ENCODE data around the gene SLA2. TPM values are rescaled to one million over a fixed set of nuclear protein-coding genes. Genes with fewer than 3 reads are reported as not detected.
"Not testable (repeated sequence)": the region's sequence is repeated elsewhere in the genome, so short reads cannot be mapped to it uniquely, and the experiment has no call there.

SLA2 gene, protein sequence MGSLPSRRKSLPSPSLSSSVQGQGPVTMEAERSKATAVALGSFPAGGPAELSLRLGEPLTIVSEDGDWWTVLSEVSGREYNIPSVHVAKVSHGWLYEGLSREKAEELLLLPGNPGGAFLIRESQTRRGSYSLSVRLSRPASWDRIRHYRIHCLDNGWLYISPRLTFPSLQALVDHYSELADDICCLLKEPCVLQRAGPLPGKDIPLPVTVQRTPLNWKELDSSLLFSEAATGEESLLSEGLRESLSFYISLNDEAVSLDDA
- under 1 TPM; 0.22 to 0.81 (median 0.37) TPM for total RNA-seq

DNA sequence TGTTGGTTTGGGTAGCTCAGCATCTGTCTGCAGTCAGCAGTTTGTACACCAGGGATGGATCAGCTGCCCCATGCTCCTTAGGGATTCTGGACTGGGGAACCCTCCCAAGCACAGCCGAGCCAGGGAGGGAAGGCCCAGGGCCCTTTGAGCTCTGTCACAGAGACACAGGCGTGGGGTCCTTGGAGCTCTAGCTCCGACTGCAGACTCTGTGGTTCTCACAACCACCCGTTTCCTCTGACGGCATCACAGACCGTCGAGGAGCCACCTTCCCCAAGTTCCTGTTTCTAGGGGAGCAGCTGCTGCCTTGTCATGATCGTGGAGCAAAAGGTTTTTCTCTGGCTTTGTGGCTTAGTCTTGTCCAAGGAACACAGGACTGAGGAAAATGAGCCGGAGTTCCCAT is at the start of gene SLA2:
SLA2 (minus strand) TSS at position 199 of the 400 bp plus-strand sequence. CDS start 4,861 bp downstream, outside the sequence.
- Histone ChIP-seq H3K4me1 (replicated peaks in 1 of 2) (no peaks in the 10 kb centered on the region), H3K4me3 (no peak within 1 kb of the TSS), H3K27ac (no peak within 1 kb of the TSS)
- no peak for ATAC-seq (replicated peaks in 6 of 8)
- in situ Hi-C loops (cut with MboI; ENCODE audit: low pct_unique_long_range_greater_than_20kb in 2 of 9, low sequenced_read_pairs in 9 of 9, unreplicated experiment in 9 of 9), result no loop called here
- 69 to 79% methylated on average over 2 to 3 of the region's 9 CpGs; no CpG with 5 or more reads in 8 of the 10 experiments for WGBS, 10 experiments

DNA sequence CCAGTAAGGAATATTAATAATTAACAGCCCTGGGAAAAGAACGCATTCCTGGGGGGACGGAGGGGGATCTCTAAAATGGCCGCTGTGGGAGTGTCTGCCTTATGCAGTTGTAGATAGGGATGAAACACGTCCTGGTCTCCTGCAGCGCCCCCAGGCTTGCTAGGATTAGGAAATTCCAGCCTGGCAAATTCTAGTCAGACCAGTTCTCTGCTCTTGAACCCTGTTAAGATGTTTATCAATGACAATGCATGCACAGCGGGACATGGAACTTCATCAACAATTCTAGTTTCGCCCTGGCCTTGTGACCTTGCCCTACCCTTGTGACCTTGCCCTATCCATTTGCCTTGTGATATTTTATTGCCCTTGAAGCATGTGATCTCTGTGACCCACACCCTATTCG is 49.5 kb upstream of the SLA2 start:
- H3K4me3 ChIP-seq; H3K27ac ChIP-seq; ATAC-seq (replicated peaks in 6 of 8); H3K4me1 ChIP-seq (replicated peaks in 1 of 2): not testable (repeated sequence)
- in situ Hi-C loops (cut with MboI; ENCODE audit: low pct_unique_long_range_greater_than_20kb in 2 of 9, low sequenced_read_pairs in 9 of 9, unreplicated experiment in 9 of 9), result loop anchor here in 1 of 9 experiments (25.0 kb wide), 1 partner anchor 192 kb away; the partner anchor contains the start of gene TLDC2
- WGBS, 10 experiments, result 90 to 100% (median 94%) methylated on average over 2 to 7 of the region's 8 CpGs; no CpG with 5 or more reads in 6 of the 10 experiments

DNA sequence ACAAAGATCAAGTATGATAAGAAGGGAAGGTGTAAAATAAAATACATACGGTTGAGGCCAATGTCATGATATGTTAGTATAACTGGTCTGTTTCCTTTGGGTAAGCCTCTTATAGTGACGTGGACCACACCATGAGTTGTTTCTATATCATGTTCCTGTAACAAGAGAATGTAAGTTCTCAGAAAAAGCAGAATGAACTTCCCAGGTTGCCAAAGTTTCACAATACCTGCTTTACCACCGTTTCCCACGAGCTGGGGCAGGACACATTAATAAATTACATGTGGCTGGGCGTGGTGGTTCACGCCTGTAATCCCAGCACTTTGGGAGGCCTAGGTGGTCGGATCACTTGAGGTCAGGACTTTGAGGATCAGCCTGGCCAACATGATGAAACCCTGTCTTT is 42.6 kb upstream of the SLA2 start:
- in situ Hi-C loops (cut with MboI; ENCODE audit: low pct_unique_long_range_greater_than_20kb in 2 of 9, low sequenced_read_pairs in 9 of 9, unreplicated experiment in 9 of 9), result loop anchor here in 1 of 9 experiments (25.0 kb wide), 1 partner anchor 199 kb away; the partner anchor contains the start of gene TLDC2
- 68 to 100% (median 98%) methylated on average over 1 to 7 of the region's 7 CpGs; no CpG with 5 or more reads in 1 of the 10 experiments for WGBS, 10 experiments
- H3K27ac ChIP-seq, result no peak overlapping the region
- H3K4me3 ChIP-seq, result no peak overlapping the region
- no peaks in the 10 kb centered on the region for H3K4me1 ChIP-seq (replicated peaks in 1 of 2)
- no peak for ATAC-seq (replicated peaks in 6 of 8)

DNA sequence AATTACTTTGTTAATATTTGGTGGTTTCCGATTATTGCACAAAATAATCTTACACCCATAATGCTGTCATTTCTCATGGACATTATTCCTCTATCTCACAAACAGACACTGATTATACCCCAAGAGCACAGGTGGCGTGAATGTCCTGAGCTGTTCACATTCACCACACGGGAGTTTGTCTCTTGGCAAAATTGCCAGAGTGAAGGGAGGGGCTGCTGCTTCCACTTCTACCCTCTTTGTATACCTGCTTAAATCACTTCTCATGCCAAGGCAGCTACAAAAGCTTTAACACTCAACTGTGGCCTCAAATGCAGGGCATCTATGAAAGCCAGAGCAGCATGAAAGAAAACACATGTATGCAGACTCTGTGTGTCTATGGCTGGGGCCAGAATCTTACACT is 41.9 kb upstream of the SLA2 start:
- H3K4me1 ChIP-seq (replicated peaks in 1 of 2), result no peaks in the 10 kb centered on the region
- in situ Hi-C loops (cut with MboI; ENCODE audit: low pct_unique_long_range_greater_than_20kb in 2 of 9, low sequenced_read_pairs in 9 of 9, unreplicated experiment in 9 of 9), result loop anchor here in 1 of 9 experiments (25.0 kb wide), 1 partner anchor 199 kb away; the partner anchor contains the start of gene TLDC2
- peak in 1 of 8 experiments; percentile 22 for ATAC-seq (replicated peaks in 6 of 8)
- 69 to 100% (median 92%) methylated on average over 1 to 3 of the region's 3 CpGs; no CpG with 5 or more reads in 1 of the 10 experiments for WGBS, 10 experiments
- no peak overlapping the region for H3K27ac ChIP-seq
- no peak overlapping the region for H3K4me3 ChIP-seq

DNA sequence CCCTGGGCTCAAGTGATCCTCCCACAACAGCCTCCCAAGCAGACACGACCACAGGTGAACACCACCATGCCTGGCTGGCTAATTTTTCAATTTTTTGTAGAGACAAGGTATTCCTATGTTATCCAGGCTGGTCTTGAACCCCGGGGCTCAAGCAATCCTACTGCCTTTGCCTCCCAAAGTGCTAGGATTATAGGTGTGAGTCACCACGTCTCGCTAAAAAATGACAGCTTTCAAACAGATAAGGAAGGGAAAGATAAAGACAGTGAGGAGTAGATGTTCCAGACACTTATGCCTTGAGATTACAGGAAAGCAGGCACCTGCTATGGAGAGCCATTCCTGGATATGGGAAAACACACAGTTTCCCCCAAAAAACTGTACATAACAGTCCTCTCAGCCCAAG is 40.9 kb upstream of the SLA2 start:
- no peaks in the 10 kb centered on the region for H3K4me1 ChIP-seq (replicated peaks in 1 of 2)
- no peak for ATAC-seq (replicated peaks in 6 of 8)

DNA sequence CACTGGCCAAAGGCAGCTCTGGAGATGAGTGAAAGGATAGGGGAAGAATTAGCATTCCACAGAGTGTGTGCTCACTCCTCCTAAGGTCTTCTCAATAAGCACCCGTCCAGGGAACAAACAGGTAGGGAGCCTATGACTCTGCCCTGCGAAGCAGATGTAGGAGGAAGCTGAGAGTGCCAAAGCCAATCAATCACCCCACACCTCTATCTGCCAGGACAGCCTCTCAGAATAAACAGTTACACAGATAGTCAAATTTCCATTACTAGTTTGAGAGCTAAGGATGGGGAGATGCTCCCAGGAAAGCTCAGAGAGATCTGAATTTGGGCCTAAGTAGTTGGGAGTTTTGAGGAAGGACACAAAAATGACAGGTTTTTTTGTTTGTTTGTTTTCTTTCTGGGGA is 40.5 kb upstream of the SLA2 start:
- in situ Hi-C loops (cut with MboI; ENCODE audit: low pct_unique_long_range_greater_than_20kb in 2 of 9, low sequenced_read_pairs in 9 of 9, unreplicated experiment in 9 of 9), result loop anchor here in 1 of 9 experiments (25.0 kb wide), 1 partner anchor 201 kb away; the partner anchor contains the start of gene TLDC2

More for the DNA sequence above, 40.9 kb upstream of the SLA2 start:
- WGBS, 10 experiments, result 20 to 100% (median 86%) methylated on average over 1 to 3 of the region's 4 CpGs; no CpG with 5 or more reads in 1 of the 10 experiments
- in situ Hi-C loops (cut with MboI; ENCODE audit: low pct_unique_long_range_greater_than_20kb in 2 of 9, low sequenced_read_pairs in 9 of 9, unreplicated experiment in 9 of 9), result loop anchor here in 1 of 9 experiments (25.0 kb wide), 1 partner anchor 200 kb away; the partner anchor contains the start of gene TLDC2
- no peak overlapping the region for H3K4me3 ChIP-seq
- H3K27ac ChIP-seq, result no peak overlapping the region

DNA sequence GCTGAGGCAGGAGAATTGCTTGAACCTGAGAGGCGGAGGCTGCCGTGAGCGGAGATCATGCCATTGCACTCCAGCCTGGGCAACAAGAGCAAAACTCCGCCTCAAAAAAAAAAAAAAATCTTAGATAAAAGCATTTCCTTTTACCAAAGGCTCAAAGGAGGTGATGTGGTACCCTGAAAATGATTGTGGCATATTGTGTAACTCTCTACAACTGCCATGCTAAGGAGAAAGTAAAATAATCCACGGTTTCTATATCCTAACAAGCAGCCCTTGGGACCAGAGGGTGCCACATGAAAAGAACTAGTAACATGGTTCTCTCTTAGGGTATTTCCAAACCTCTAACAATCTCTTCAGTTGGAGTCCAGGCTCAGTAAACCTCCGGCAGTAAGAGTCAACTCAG is 38.8 kb upstream of the SLA2 start:
- no peak for ATAC-seq (replicated peaks in 6 of 8)
- no peak overlapping the region for H3K4me3 ChIP-seq
- 38 to 100% (median 98%) methylated on average over 1 to 6 of the region's 6 CpGs; no CpG with 5 or more reads in 1 of the 10 experiments for WGBS, 10 experiments
- H3K4me1 ChIP-seq (replicated peaks in 1 of 2), result no peaks in the 10 kb centered on the region
- H3K27ac ChIP-seq, result no peak overlapping the region
- in situ Hi-C loops (cut with MboI; ENCODE audit: low pct_unique_long_range_greater_than_20kb in 2 of 9, low sequenced_read_pairs in 9 of 9, unreplicated experiment in 9 of 9), result loop anchor here in 1 of 9 experiments (25.0 kb wide), 1 partner anchor 203 kb away; the partner anchor contains the start of gene TLDC2

More for the DNA sequence above, 40.5 kb upstream of the SLA2 start:
- ATAC-seq (replicated peaks in 6 of 8), result no peak
- Histone ChIP-seq H3K27ac (no peak overlapping the region), H3K4me3 (no peak overlapping the region), H3K4me1 (replicated peaks in 1 of 2) (no peaks in the 10 kb centered on the region)
- 72 to 100% methylated on average over 1 to 2 of the region's 2 CpGs; no CpG with 5 or more reads in 8 of the 10 experiments for WGBS, 10 experiments

DNA sequence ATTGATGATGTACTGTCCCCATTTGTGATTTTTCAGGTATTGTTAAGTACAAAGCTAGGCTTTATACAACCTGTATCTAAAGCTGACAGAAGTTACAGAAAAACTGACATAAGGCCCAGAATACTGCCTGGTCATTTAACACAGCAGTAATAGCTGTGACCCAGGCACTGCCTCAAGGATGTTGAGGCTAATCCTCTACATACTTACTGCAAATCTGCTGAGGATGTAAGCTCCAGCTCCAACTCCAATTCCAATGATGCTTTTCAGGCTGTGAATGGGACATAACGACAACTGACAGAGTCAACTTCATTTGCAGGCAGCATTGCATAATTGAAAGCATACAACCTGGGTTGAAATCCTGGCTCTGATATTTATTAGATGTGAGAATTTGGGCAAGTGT is 36.3 kb upstream of the SLA2 start:
- H3K27ac ChIP-seq, result no peak overlapping the region
- 33 to 100% (median 100%) methylated on average over 1 of the region's 1 CpG; no CpG with 5 or more reads in 5 of the 10 experiments for WGBS, 10 experiments
- no peak overlapping the region for H3K4me3 ChIP-seq
- peaks cover 0 to 4% of the 10 kb centered on the region in 2 donors for H3K4me1 ChIP-seq (replicated peaks in 1 of 2)
- ATAC-seq (replicated peaks in 6 of 8), result no peak
- in situ Hi-C loops (cut with MboI; ENCODE audit: low pct_unique_long_range_greater_than_20kb in 2 of 9, low sequenced_read_pairs in 9 of 9, unreplicated experiment in 9 of 9), result loop anchor here in 1 of 9 experiments (25.0 kb wide), 1 partner anchor 205 kb away; the partner anchor contains the start of gene TLDC2

DNA sequence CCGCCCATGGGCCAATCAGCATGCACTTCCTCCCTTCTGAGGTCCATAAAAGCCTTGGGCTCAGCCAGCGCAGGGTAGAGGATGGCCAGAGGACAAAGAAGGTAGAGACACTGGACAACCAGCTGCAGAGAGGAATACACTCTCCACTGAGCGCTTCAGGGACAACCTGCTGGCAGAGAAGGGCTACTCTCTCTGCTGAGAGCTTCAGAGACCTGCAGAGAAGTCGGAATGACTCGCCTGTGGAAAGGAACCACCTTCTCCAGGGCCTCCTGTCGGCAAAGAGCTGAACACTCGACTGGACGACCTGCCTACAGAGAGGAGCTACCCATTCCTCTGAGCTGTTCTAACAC is 31.4 kb upstream of the SLA2 start:
- peaks cover 0 to 4% of the 10 kb centered on the region in 2 donors for H3K4me1 ChIP-seq (replicated peaks in 1 of 2)
- ATAC-seq (replicated peaks in 6 of 8), result no peak
- H3K4me3 ChIP-seq, result peak overlapping the region in 3 of 5 donors; percentile 15 to 48 (median 28)
- in situ Hi-C loops (cut with MboI; ENCODE audit: low pct_unique_long_range_greater_than_20kb in 2 of 9, low sequenced_read_pairs in 9 of 9, unreplicated experiment in 9 of 9), result loop anchor here in 1 of 9 experiments (25.0 kb wide), 1 partner anchor 210 kb away; the partner anchor contains the start of gene TLDC2
- H3K27ac ChIP-seq, result peak overlapping the region in 1 of 2 donors; percentile 69
- WGBS, 10 experiments, result 53 to 80% (median 78%) methylated on average over 1 to 4 of the region's 8 CpGs; no CpG with 5 or more reads in 6 of the 10 experiments

DNA sequence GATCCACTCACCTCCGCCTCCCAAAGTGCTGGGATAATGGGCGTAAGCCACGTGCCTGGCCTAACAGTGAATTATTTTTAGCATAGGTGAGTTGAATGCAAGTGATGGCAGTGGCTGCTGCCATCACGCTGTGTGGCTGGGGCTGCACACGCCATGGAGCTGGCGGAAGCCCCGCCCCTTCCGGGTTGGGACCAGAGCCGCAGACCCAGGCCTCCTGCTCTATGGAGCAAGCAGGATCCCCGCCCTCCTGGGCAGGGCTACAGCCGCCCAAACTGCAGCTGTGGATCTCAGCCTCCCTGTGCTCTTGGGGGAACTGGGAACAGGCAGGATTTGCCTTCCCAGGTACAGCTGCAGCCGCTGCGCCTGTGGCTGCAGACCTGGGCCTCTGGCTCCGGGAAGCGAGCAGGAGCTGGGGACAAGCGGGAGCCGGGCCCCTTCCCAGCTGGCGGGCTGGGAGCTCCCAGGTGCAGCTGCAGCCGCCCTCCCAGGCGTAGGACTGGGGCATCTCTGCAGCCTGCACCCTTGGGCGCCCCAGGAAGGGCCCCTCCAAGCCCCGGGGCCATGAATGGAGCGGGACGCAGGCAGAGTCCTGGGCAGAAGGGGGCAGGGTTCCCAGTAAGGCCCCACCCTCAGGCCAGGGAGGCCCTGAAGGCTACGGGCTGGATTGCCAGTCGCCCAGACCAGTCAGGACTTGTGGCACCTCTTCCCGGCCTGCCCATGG is 30.9 kb upstream of the SLA2 start:
- peaks cover 0 to 4% of the 10 kb centered on the region in 2 donors for H3K4me1 ChIP-seq (replicated peaks in 1 of 2)
- ATAC-seq (replicated peaks in 6 of 8), result peak in 7 of 8 experiments; percentile 23 to 99 (median 98)
- H3K27ac ChIP-seq, result peak overlapping the region; percentile 78 to 86
- WGBS, 10 experiments, result 25 to 100% (median 87%) methylated on average over 1 to 8 of the region's 27 CpGs; no CpG with 5 or more reads in 6 of the 10 experiments
- peak overlapping the region in 4 of 5 donors; percentile 28 to 48 (median 35) for H3K4me3 ChIP-seq
- in situ Hi-C loops (cut with MboI; ENCODE audit: low pct_unique_long_range_greater_than_20kb in 2 of 9, low sequenced_read_pairs in 9 of 9, unreplicated experiment in 9 of 9), result loop anchor here in 1 of 9 experiments (25.0 kb wide), 1 partner anchor 210 kb away; the partner anchor contains the start of gene TLDC2

DNA sequence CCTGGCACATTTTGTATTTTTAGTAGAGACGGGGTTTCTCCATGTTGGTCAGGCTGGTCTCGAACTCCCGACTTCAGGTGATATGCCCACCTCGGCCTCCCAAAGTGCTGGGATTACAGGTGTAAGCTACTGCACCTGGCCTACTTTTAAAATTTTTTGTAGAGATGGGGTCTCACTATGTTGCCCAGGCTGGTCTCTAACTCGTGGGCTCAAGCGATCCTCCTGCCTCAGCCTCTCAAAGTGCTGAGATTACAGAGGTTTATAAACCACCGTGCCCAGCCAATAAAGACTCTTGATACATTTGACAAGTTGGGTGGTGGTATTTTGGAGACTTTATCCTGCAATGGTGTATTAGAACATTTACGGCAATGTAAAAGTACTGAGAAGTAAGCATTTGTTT is 29.5 kb upstream of the SLA2 start:
- not testable (repeated sequence) for ATAC-seq (replicated peaks in 6 of 8); H3K4me1 ChIP-seq (replicated peaks in 1 of 2); H3K27ac ChIP-seq; H3K4me3 ChIP-seq
- in situ Hi-C loops (cut with MboI; ENCODE audit: low pct_unique_long_range_greater_than_20kb in 2 of 9, low sequenced_read_pairs in 9 of 9, unreplicated experiment in 9 of 9), result loop anchor here in 1 of 9 experiments (25.0 kb wide), 1 partner anchor 212 kb away; the partner anchor contains the start of gene TLDC2
- 60 to 100% (median 98%) methylated on average over 2 to 5 of the region's 8 CpGs; no CpG with 5 or more reads in 4 of the 10 experiments for WGBS, 10 experiments

DNA sequence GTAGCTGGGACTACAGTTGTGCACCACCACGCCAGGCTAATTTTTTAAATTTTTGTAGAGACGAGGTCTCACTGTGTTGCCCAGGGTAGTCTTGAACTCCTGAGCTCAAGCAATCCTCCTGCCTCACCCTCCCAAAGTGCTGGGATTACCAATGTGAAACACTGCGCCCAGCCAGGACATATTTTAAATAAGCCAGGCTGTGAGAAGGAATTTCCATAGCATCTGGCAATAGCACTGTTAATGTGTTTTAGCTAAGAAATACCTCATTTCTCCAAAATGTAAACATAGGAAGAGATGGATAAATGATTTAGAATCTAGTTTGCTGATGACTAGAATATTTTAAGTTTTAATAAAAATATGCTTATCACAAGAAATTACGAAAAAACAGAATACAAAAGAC is 27.0 kb upstream of the SLA2 start:
- WGBS, 10 experiments, result 58 to 100% (median 94%) methylated on average over 1 to 4 of the region's 4 CpGs; no CpG with 5 or more reads in 2 of the 10 experiments
- ATAC-seq (replicated peaks in 6 of 8), result no peak
- no peak overlapping the region for H3K4me3 ChIP-seq
- peaks cover 0 to 4% of the 10 kb centered on the region in 2 donors for H3K4me1 ChIP-seq (replicated peaks in 1 of 2)
- in situ Hi-C loops (cut with MboI; ENCODE audit: low pct_unique_long_range_greater_than_20kb in 2 of 9, low sequenced_read_pairs in 9 of 9, unreplicated experiment in 9 of 9), result no loop called here
- H3K27ac ChIP-seq, result no peak overlapping the region
